ENCODE results near the gene DYNLT2B.
"Not testable (repeated sequence)": the region's sequence is repeated elsewhere in the genome, so short reads cannot be mapped to it uniquely, and the experiment has no call there.

Gene DYNLT2B

GRCh38 chr3:196317687-196318467, at the start of gene DYNLT2B:
Gene DYNLT2B, minus strand, starts transcription at chr3:196318240. Its CDS starts 88 bp downstream, at chr3:196318152.
- TF ChIP-seq JUND (IDR thresholded peaks at IDR 0.05; ENCODE audit: low read depth), result no peak
- DNase-seq (ENCODE audit: low read depth in 1 of 2, low spot score in 1 of 2), result peak; percentile 99 to 100
- in situ Hi-C loops (cut with HindIII; ENCODE audit: low pct_unique_long_range_greater_than_20kb, low sequenced_read_pairs), result no loop called here

- DNase-seq (ENCODE audit: low read depth in 1 of 2, low spot score in 1 of 2), result no peak
- in situ Hi-C loops (cut with HindIII; ENCODE audit: low pct_unique_long_range_greater_than_20kb, low sequenced_read_pairs), result no loop called here
- TF ChIP-seq JUND (IDR thresholded peaks at IDR 0.05; ENCODE audit: low read depth), result no peak
These were observed 47.7 kb upstream of the DYNLT2B start for GRCh38 chr3:196365736-196366135.

DNA sequence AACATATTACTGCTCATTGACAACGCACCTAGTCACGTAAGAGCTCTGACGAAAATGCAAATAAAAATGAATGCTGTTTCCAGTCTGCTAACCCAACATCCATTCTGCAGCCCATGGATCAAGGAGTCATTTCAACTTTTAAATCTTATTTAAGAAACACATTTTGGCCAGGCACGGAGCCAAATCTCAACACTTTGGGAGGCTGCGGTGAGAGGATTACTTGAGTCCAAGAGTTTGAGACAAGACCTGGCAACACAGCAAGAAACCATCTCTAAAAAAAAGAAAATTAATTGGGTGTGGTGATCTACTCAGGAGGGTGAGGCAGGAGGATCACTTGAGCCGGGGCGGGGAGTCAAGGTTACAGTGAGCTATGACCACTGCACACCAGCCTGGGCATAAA, 42.5 kb upstream of the DYNLT2B start:
- TF ChIP-seq JUND (IDR thresholded peaks at IDR 0.05; ENCODE audit: low read depth), result no peak
- no peak for DNase-seq (ENCODE audit: low read depth in 1 of 2, low spot score in 1 of 2)
- in situ Hi-C loops (cut with HindIII; ENCODE audit: low pct_unique_long_range_greater_than_20kb, low sequenced_read_pairs), result no loop called here

- in situ Hi-C loops (cut with HindIII; ENCODE audit: low pct_unique_long_range_greater_than_20kb, low sequenced_read_pairs); DNase-seq (ENCODE audit: low read depth in 1 of 2, low spot score in 1 of 2): not testable (repeated sequence)
These were observed 40.5 kb upstream of the DYNLT2B start for GRCh38 chr3:196358540-196358939.

- no peak for TF ChIP-seq JUND (IDR thresholded peaks at IDR 0.05; ENCODE audit: low read depth)
- DNase-seq (ENCODE audit: low read depth in 1 of 2, low spot score in 1 of 2), result no peak
- in situ Hi-C loops (cut with HindIII; ENCODE audit: low pct_unique_long_range_greater_than_20kb, low sequenced_read_pairs), result no loop called here
These were observed 39.9 kb upstream of the DYNLT2B start for GRCh38 chr3:196357905-196358304.

GRCh38 chr3:196356556-196356955, 38.5 kb upstream of the DYNLT2B start:
- TF ChIP-seq JUND (IDR thresholded peaks at IDR 0.05; ENCODE audit: low read depth), result no peak
- no peak for DNase-seq (ENCODE audit: low read depth in 1 of 2, low spot score in 1 of 2)
- in situ Hi-C loops (cut with HindIII; ENCODE audit: low pct_unique_long_range_greater_than_20kb, low sequenced_read_pairs), result no loop called here

DNA sequence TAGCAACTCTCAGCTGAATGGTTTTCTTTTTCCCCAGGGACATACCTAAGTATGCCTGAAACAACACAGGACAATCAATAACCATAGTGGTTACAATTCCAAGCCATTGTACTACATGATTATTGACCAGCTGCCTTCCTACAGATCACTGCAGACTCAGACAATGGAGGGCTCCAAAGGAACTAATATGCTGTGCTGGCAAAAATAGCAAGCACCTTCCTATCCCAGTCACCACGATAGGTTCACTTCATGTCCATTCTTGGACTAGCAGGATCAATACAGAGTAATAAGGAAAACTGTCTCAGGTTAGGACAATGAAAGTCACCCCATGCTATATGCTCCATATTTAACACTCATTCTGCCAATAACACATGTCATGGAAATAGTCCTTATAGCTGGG, 37.6 kb upstream of the DYNLT2B start:
- in situ Hi-C loops (cut with HindIII; ENCODE audit: low pct_unique_long_range_greater_than_20kb, low sequenced_read_pairs), result no loop called here
- no peak for DNase-seq (ENCODE audit: low read depth in 1 of 2, low spot score in 1 of 2)
- TF ChIP-seq JUND (IDR thresholded peaks at IDR 0.05; ENCODE audit: low read depth), result no peak

- no peak for TF ChIP-seq JUND (IDR thresholded peaks at IDR 0.05; ENCODE audit: low read depth)
- in situ Hi-C loops (cut with HindIII; ENCODE audit: low pct_unique_long_range_greater_than_20kb, low sequenced_read_pairs), result no loop called here
- DNase-seq (ENCODE audit: low read depth in 1 of 2, low spot score in 1 of 2), result no peak
These were observed 36.1 kb upstream of the DYNLT2B start for GRCh38 chr3:196354132-196354531.

DNA sequence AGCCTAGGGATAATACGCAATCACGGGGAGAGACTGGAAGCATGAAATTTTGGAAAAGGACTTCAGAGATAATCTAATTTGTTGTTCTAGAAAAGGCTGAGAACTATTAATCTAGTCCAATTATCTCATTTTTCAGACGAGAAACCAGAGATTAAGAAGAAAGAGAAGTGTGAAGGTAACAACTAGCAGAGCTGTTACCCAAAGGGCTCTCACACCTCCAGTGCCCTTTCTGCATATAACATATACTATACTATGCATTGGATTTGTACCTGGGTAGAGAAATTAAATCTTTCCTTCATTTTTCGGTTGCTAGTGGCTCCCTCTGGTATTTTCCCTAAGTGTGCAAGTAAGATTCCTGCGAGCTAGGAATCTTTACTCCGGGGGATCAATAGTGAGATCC, 33.5 kb upstream of the DYNLT2B start:
- no peak for TF ChIP-seq JUND (IDR thresholded peaks at IDR 0.05; ENCODE audit: low read depth)
- in situ Hi-C loops (cut with HindIII; ENCODE audit: low pct_unique_long_range_greater_than_20kb, low sequenced_read_pairs), result no loop called here

DNA sequence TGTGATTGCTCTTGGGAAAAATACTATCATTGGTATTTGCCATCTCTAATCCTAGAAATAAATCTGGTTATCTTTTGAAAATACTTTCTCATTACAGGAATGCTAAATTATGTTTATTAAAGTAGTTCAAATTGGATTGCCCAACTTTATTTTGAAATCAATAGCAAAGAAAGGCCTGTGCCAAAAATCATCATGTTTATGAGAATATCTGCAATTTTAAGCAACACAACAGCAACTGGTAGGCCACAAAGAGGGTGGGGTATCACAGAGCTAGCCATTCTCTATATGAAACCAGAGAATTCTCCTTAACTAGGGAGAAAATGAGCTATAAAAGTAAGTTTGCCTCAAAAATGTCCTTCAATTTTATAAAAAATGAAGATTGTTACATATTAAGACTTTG, 32.0 kb upstream of the DYNLT2B start:
- no peak for TF ChIP-seq JUND (IDR thresholded peaks at IDR 0.05; ENCODE audit: low read depth)
- in situ Hi-C loops (cut with HindIII; ENCODE audit: low pct_unique_long_range_greater_than_20kb, low sequenced_read_pairs), result no loop called here
- no peak for DNase-seq (ENCODE audit: low read depth in 1 of 2, low spot score in 1 of 2)

More for the DNA sequence above, 33.5 kb upstream of the DYNLT2B start:
- DNase-seq (ENCODE audit: low read depth in 1 of 2, low spot score in 1 of 2), result no peak

GRCh38 chr3:196348698-196349097, 30.7 kb upstream of the DYNLT2B start:
- no peak for TF ChIP-seq JUND (IDR thresholded peaks at IDR 0.05; ENCODE audit: low read depth)
- in situ Hi-C loops (cut with HindIII; ENCODE audit: low pct_unique_long_range_greater_than_20kb, low sequenced_read_pairs), result no loop called here
- no peak for DNase-seq (ENCODE audit: low read depth in 1 of 2, low spot score in 1 of 2)

DNA sequence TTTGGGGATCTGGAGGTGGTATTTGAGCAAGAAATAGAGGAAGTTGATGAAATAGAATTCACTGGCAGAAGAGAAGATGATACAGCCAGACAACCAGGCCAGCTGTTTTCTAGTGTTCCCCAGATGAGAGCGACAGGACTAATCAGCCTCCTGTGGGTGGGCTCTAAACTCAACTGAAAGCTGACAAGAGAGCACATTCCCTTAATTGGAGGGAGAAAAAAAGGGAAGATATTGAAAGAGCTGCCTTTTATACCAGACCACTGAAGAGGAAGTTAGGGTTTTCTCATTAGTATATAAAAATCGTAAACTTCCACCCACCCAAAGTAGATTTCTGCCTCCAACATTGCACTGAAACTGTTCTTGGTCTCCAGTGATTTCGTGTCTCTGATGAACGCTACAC, 26.6 kb upstream of the DYNLT2B start:
- TF ChIP-seq JUND (IDR thresholded peaks at IDR 0.05; ENCODE audit: low read depth), result no peak
- in situ Hi-C loops (cut with HindIII; ENCODE audit: low pct_unique_long_range_greater_than_20kb, low sequenced_read_pairs), result no loop called here
- no peak for DNase-seq (ENCODE audit: low read depth in 1 of 2, low spot score in 1 of 2)

GRCh38 chr3:196343917-196344316, 25.9 kb upstream of the DYNLT2B start:
- DNase-seq (ENCODE audit: low read depth in 1 of 2, low spot score in 1 of 2); in situ Hi-C loops (cut with HindIII; ENCODE audit: low pct_unique_long_range_greater_than_20kb, low sequenced_read_pairs): not testable (repeated sequence)

GRCh38 chr3:196341137-196341536, 23.1 kb upstream of the DYNLT2B start:
- in situ Hi-C loops (cut with HindIII; ENCODE audit: low pct_unique_long_range_greater_than_20kb, low sequenced_read_pairs), result no loop called here
- no peak for DNase-seq (ENCODE audit: low read depth in 1 of 2, low spot score in 1 of 2)
- no peak for TF ChIP-seq JUND (IDR thresholded peaks at IDR 0.05; ENCODE audit: low read depth)

Data from T47D (cell line).